Activated CD4-positive, alpha-beta T cell treated with anti-CD3 and anti-CD28 coated beads, Interleukin-2, amount 50 U/mL, for 4 hours (primary cell): ENCODE results near the gene C3orf85.

Source experiments
- DNase-seq, 2 experiments: peaks; one replicate each; pipeline ENCODE4 v3.0.0-alpha.2; 2020

The C3orf85 gene

GRCh38 chr3:109154979-109155378 lies 18.5 kb downstream of the C3orf85 start:
- no peak for DNase-seq

- DNase-seq, result no peak
Observed at GRCh38 chr3:109155828-109156227, 19.3 kb downstream of the C3orf85 start.

DNA sequence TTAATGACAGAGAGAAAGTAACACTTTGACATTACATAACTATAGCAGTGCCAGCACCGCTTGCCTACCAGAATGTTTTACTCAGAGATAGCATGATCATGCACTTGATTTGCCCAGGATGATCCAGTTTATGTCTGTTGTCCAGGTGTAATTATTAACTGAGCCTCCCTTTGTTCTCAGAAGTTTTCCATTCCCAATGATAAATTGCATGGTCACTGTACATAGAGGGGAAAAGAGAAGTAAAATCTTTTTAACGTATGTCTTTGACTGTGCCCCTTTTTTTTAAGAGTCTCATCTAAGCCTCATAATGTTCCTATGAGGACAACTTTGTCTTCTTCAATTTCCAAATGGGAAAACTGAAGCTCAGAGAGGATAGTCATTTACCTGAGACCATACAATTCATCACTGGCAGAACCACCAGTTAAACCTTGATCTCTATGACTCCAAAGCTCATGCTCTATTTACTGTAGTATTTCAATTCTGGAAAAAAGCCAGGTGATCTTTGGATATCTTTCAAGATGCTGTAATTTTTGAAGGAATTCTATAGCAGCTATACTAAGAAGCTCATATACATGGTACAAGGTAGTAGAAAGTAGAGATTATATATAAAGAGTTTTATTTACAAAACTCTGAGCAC lies 25.1 kb downstream of the C3orf85 start:
- no peak for DNase-seq

- DNase-seq, result no peak
Observed at GRCh38 chr3:109165905-109166304, 29.4 kb downstream of the C3orf85 start.

GRCh38 chr3:109171479-109171878 lies 35.0 kb downstream of the C3orf85 start:
- no peak for DNase-seq

DNA sequence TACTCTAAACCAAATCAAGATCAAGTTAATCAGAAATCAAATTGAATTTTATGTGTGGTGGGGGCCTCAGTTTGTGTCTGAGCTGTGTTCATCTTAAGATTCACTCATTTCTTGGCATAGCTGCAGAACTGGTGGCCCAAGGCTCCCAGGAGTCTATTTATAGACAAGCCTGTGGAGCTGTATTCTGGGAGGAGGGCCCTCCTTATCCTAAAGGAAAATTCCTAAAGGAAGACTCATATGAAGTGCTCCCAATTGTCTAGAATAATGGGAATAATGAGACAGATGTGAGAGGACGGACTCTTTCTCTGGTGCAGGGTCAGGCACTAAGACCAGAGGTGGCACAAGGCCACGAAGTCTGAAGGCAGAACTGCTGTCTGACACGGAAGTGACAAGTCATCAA lies 38.9 kb downstream of the C3orf85 start:
- DNase-seq, result no peak

GRCh38 chr3:109176726-109177125 lies 40.2 kb downstream of the C3orf85 start:
- DNase-seq, result no peak

DNA sequence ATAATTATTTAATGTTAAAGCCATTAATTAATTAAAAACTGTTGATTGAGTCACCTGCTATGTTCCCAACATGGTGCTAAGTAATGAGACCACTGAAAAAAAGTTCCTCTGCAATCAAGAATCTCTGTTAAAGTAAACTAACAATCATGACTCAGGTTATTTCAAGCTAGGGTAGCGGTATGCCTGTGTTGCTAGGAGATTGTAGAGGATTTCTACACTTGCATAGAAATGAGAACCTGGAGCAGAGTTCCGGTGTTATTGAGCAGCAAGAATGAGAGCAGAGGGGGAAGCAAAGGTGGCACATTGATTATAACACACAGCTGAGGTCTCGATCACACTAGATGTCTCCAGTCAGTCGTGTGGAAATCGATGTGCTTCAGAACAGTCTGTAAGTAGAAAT lies 41.4 kb downstream of the C3orf85 start:
- no peak for DNase-seq

GRCh38 chr3:109178708-109179107 lies 42.2 kb downstream of the C3orf85 start:
- no peak for DNase-seq

DNA sequence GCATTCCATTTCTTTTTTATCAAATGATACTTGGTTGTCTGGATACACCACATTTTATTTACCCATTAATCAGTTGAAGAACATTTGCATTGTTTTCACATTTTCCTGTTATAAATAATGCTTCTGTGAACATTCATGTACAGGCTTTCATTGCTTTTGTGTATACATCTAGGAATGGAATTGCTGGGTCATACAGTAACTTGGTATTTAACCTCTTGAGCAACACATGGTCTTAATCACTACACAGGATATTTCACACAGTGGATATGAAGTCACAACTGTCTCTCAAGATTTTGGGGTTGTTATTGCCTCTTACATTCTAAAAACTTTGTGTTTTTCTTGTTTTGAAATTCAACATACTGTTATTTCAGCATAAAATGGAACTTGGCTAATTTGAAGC lies 48.2 kb downstream of the C3orf85 start:
- no peak for DNase-seq

GRCh38 chr3:109187390-109187789 lies 50.9 kb downstream of the C3orf85 start:
- DNase-seq, result no peak

- no peak for DNase-seq
Observed at GRCh38 chr3:109188741-109189140, 52.2 kb downstream of the C3orf85 start.

DNA sequence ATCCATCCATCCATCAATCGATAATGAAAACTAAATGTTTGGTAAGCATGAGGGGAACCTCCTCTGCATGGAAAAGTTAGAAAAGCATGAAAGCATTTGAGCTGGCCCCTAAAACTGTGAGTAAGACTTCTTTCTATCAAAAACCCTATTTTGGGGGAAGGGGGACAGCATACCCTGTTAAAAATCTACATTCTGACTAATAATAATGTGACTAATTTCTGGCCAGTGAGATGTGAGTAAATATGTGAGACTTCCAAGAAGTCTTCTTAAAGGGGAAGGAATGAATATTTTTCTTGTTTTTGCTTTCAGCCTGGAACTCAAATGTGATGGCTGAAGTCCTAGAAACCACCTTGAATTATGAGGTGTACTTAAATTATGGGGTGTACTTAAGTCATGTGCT lies 54.9 kb downstream of the C3orf85 start:
- no peak for DNase-seq

DNA sequence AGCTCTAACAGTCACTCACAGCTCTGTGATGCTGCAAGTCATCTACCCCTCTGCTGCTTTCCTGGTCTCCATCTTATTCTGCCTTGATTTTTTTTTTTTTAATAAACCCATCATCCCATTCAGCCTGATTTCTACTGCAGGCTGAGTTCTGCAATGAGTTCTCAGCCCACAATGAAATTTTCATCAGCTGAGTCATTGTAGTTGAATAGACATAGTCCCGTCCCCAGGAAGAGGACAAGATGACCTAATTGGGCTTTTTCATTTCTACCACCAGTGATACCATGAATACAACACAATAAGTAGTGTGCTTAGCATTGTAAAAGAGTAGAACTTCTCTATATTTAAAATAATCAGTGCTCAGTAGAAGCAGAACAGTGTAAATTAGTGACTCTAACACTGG lies 59.3 kb downstream of the C3orf85 start:
- DNase-seq, result no peak
